GM19397 (cell line): Measurements from ENCODE around the gene MXI1.

Experiments used
- ATAC-seq: cut with Tn5 transposase; IDR thresholded peaks from one replicate; pipeline ENCODE4 v1.9.1; 2021; ENCODE audit warnings: mild to moderate bottlenecking, moderate library complexity; ENCODE audit not compliant: unreplicated experiment

The MXI1 gene

GRCh38 chr10:110214371-110214826 is 7.0 kb downstream of the MXI1 start:
- ATAC-seq: peak; percentile 29

DNA sequence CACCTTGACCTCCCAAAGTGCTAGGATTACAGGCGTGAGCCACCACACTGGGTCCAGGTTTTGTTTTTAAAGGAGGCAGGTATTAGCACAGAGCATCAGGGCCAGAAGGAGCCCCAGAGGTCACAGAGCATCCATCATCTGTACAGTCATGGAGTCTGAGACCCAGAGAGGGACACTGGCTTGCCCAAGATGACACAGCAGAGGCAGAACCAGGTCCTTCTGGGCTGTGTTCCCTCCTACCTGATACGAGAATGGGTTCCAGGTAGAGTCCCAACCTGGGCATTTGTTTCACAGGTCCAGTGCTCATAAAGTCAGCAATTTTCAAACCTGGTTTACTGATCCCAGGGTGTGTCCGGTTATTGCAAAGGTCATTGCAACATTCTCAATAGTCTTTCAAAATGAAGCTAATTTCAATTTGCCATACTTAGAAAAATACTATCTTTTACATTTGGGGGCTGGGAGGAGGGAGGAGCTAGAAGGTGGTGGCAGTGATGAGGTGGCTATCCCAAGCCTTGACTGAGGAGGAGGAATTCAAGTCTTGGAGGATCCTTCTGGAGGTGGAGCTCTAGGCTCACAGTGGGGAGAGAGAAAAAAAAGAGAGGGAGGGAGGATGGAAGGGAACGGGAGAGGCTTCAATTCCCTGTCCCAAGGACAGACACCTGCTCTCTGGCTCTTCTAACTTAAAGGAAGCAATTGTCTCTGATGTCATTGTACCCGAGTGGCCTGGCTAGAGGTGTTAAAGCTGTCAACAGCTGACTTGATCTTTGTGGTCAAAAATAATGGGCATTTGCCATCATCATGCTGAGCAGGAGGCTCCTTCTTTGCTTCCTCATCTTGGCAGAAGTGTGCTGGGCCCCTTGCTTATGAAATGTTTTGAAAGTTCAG is 8.1 kb downstream of the MXI1 start:
- no peak for ATAC-seq

DNA sequence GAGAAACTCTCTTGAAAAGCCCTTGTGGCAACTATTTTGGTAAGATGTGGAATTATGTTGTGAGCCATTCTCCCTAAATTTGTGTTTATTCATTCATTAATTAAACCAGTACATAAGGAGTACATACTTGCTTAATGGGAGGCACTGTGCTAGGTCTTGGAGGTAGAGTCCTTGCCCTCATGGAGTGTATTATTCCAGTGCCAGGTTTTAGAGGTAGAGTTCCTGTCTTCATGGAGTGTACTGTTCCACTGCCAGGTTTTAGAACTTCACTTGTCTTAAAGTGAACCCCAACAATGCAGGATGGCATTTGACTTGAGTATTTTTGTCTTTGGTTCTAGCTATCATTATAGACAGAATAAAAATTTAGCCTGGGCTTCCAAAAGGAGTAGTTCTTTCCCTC is 8.8 kb downstream of the MXI1 start:
- ATAC-seq: no peak

GRCh38 chr10:110216942-110217661 is 9.7 kb downstream of the MXI1 start:
- no peak for ATAC-seq

DNA sequence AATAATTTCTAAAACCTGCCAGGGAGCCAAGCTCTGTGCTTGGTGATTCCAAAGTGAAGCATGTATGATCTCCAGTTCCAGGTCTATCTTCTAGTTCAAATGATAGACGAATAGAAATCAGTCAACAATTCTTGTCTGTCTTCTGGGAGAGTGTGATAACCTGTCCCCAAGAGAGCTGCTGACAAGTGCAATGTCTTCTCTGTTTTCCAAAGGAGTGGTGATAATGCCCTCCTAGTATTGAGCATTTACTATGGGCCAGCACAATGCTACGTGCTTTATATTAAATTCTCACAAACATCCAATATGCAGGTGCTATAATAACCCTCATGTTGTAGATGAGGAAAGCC is 10.2 kb downstream of the MXI1 start:
- ATAC-seq: no peak

GRCh38 chr10:110218632-110219031 is 11.2 kb downstream of the MXI1 start:
- no peak for ATAC-seq

GRCh38 chr10:110219884-110220283 is 12.5 kb downstream of the MXI1 start:
- ATAC-seq: no peak

DNA sequence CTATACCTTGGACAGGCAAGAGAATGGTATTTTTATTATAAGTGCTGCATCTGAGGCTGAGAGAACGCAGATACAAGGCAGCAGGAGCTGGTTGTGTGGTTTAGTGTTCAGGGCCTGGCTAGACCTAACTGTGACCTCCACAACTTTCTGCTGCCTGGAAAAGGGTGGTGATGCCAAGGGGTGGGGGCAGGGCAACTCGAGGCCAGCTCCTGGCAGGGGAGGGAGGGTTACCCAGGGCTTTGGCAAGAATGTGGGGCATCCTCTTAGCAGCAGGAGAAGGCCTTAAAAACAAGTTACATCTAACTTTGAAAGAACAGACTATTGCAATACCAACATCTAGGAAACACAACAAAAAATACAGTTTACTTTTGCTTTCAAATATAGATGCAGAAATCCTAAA is 13.0 kb downstream of the MXI1 start:
- ATAC-seq: no peak

- no peak for ATAC-seq
Measured at GRCh38 chr10:110221044-110221720, 13.8 kb downstream of the MXI1 start.

DNA sequence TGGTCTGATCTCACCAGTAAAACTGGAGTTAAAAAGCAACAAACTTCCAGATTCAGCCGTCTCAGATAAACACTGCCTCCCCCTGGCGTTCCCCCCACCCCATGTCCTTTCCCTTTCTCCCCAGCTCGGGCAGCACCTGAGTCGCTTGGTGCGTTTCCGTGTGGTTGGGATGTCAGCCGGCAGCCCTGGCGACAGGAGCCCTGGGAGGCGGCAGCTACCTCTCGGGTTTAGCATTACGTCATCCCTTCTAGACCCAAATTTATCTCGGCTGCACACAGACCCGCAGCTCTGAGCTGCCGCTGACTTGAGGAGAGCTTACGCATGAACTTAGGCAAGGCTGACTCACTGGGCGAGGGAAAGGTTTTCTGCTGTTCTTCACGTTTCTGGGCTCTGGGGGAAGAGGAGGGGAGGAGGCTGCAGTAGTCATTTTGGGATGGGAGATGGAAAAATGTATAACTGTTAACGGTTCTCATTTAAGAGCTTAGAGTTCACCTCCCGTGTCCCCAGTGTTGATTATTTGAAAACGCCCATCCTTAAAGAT is 14.4 kb downstream of the MXI1 start:
- ATAC-seq: peak; percentile 34

DNA sequence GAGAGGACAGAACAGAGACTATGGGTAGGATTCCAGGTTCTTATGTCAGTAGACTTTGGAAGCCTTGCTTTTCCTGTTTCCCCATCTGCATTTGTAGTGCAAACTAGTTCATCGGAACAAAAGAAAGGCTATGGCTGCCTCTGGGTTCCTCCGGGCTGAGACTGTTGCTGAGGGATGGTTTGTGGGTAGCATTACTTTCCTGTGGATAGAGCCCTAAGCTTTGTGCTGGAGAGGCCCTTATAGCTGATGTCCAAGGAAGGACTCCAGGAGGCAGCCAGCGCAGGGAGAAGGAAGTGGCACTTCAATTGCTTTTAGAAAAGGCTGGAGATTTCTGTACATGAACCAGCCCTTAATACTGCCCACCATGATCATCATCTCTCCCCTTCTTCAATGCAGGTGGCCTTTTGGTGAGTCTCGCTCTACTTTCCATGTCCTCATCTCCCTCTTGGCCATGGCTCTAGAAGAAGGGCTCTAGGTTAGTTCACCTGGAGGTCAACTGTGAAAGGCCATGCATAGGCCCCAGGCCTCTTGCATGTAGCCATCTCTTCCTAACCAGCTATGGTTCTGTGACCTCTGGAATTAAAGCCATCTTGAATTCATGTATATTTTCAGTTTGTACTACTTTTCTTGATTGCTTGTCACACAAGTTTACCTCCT is 15.4 kb downstream of the MXI1 start:
- no peak for ATAC-seq

GRCh38 chr10:110223298-110223925 is 16.0 kb downstream of the MXI1 start:
- ATAC-seq: no peak

DNA sequence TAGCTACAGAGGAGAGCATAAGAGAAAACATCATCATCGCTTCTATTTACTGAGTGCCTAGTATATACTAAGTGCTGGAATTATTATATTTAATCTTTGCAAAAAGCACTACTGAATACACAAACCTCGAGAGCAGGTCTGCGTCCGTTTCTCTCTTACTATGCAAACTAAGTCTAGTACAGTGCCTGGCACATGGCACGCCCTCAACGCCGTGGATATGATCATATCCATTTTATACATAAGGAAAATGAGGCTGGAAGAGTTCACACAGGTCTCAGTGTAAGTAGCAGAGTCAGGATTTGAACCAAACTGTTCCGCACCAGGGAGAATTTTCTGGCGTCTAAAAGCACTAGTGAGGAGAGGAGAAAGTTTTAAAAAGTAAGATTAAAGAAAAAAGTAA is 17.6 kb downstream of the MXI1 start:
- ATAC-seq: no peak

- no peak for ATAC-seq
Measured at GRCh38 chr10:110225441-110225755, 18.0 kb downstream of the MXI1 start.

GRCh38 chr10:110225756-110226542 is 18.5 kb downstream of the MXI1 start:
- peak; percentile 80 for ATAC-seq

DNA sequence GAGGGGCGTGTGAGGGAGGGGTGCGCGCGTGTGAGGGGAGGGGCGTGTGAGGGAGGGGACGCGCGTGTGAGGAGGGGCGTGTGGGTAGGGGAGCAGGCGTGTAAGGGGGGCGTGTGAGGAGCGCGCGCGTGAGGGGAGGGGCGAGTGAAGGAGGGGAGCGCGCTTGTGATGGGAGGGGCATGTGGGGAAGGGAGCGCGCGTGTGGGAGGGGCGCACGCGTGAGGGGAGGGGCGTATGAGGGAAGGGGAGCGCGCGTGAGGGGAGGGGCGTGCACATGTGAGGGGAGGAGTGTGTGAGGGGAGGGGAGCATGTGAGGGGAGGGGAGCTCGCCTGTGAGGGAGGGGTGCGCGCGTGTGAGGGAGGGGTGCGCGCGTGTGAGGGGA is 19.1 kb downstream of the MXI1 start:
- no peak for ATAC-seq

DNA sequence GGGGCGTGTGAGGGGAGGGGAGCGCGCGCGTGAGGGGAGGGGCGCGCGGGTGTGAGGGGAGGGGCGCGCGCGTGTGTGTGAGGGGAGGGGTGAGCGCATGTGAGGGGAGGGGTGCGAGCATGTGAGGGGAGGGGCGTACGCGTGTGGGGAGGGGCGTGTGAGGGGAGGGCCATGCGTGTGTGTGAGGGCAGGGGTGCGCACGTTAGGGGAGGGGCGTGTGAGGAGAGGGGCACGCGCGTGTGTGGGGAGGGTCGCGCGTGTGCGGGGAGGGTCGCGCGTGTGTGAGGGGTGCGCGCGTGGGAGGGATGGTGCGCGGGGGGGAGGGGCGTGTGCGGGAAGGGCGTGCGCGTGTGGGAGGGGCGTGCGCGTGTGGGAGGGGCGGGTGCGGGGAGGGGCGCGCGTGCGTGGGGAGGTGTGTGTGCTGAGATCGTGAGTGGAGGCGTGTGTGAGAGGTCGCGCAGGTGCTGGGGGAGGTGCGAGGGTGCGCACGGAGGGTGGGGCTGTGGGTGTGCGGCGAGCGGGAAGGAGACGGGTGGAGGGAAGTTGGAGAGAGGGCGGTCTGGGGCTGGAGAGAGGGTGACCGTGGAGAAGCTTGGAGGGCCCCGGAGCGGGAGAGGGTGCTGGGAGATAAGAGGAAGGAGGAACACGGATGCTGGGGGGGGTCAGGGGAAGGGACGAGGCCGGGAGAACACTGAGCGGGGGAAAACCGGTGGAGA is 19.7 kb downstream of the MXI1 start:
- no peak for ATAC-seq

GRCh38 chr10:110228066-110228465 is 20.7 kb downstream of the MXI1 start:
- ATAC-seq: no peak

- no peak for ATAC-seq
Measured at GRCh38 chr10:110229155-110229554, 21.8 kb downstream of the MXI1 start.
